ENCODE results near the gene GTF2F1. TPM values are rescaled to one million over a fixed set of nuclear protein-coding genes. Genes with fewer than 3 reads are reported as not detected.

GTF2F1 gene
- polyA plus RNA-seq, 1 experiment = 49.4 TPM

DNA sequence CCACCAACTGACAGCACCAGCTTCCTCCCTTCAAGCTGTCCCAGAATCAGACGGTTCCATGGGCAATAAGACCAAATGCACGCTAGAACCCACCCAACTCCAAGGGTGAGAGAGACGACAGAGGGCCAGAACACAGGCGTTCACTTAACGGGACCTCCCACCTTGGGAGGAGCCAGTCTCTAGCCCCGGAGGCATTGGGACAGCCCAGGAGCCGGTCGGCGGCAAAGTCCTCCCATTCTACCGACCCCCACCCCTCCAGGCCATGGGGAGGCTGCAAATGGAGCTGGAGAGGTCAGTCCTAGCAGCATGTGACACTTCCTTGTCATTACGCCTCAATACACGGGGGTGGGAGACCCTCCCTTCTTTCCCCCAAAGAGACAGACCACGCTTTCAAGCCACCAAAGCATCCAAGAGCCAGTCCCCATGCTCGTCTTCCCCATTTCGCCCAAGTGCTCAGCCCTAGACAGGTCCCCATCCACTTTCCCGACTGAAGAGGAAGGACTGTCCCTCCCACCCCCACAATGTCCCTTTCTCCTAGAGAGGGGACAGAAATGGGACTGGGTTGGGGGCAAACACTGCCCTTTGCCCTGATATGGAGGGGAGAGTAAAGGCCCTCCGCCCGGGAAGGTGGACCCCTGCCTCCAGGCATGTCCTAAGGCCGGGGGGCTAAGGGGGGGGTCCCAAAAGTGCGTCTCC is 30.7 kb upstream of the GTF2F1 start:
- Histone ChIP-seq H3K36me3 (ENCODE audit: control insufficient read depth, insufficient read depth, low read length) (peaks cover 23% of the 10 kb centered on the region), H3K27me3 (ENCODE audit: control insufficient read depth, insufficient read depth, low read length) (no peaks in the 10 kb centered on the region), H3K4me3 (ENCODE audit: low read depth, low read length) (peak overlapping the region; percentile 91)
- ChIA-PET POLR2A (no interaction called here), CTCF (no interaction called here)
- DNase-seq (ENCODE audit: low read depth) = no peak
- TF ChIP-seq, protein P1, sequence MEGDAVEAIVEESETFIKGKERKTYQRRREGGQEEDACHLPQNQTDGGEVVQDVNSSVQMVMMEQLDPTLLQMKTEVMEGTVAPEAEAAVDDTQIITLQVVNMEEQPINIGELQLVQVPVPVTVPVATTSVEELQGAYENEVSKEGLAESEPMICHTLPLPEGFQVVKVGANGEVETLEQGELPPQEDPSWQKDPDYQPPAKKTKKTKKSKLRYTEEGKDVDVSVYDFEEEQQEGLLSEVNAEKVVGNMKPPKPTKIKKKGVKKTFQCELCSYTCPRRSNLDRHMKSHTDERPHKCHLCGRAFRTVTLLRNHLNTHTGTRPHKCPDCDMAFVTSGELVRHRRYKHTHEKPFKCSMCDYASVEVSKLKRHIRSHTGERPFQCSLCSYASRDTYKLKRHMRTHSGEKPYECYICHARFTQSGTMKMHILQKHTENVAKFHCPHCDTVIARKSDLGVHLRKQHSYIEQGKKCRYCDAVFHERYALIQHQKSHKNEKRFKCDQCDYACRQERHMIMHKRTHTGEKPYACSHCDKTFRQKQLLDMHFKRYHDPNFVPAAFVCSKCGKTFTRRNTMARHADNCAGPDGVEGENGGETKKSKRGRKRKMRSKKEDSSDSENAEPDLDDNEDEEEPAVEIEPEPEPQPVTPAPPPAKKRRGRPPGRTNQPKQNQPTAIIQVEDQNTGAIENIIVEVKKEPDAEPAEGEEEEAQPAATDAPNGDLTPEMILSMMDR (IDR thresholded peaks at IDR 0.05; ENCODE audit: insufficient read depth, low read depth, low read length) = no peak

DNA sequence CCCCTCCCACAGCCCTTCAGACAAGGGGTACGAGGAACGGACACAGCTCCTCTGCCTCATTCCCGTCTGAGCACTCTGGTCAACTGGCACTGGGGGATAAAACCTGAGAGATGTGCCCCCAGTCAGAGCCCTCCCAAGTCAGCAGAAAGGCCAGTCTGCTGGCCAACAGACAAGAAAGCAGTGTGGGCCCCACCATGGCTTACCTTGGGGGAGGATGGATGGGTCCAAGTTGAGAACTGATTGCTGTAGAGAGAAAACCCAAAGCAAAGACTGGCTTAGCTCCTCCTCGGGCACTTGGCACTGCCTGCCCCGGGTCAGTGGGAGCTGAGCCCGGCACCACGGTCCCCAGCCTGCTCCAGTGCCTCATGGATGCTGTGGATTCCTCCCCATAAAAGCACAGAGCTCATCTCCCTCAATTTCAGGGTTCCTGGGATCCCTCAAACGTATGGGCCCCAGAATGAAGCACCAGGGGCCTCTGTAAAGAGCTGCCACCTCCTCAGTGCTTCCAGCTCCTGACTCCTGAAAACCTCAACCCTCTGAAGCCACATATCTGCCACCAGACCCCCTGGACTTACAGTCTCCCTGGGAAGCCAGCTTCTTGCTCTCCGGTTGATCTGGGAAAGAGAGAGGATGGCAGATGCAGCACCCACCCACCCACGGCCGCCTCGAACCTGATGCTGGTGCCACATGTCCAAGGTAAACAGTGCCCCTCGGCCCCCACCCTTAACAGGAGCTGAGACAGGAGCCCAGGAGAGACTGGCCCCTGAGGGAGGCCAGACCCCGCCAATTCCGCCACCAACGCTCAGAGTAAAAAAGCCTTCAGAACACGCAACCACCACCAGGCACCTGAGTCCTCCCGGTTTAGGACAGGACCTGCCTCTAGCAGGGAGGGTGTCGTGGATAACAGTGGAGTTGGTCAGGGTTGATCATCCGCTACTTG is 28.4 kb upstream of the GTF2F1 start:
- DNase-seq (ENCODE audit: low read depth) = no peak
- TF ChIP-seq, protein P1 (IDR thresholded peaks at IDR 0.05; ENCODE audit: insufficient read depth, low read depth, low read length) = no peak
- Histone ChIP-seq H3K36me3 (ENCODE audit: control insufficient read depth, insufficient read depth, low read length) (peaks cover 40% of the 10 kb centered on the region), H3K27me3 (ENCODE audit: control insufficient read depth, insufficient read depth, low read length) (no peaks in the 10 kb centered on the region), H3K4me3 (ENCODE audit: low read depth, low read length) (no peak overlapping the region)
- CTCF ChIA-PET = interaction anchor here (1.7 kb wide), 1 partner anchor 9 kb away, joined by 6 read pairs; no protein-coding TSS in a partner anchor
- POLR2A ChIA-PET = no interaction called here

DNA sequence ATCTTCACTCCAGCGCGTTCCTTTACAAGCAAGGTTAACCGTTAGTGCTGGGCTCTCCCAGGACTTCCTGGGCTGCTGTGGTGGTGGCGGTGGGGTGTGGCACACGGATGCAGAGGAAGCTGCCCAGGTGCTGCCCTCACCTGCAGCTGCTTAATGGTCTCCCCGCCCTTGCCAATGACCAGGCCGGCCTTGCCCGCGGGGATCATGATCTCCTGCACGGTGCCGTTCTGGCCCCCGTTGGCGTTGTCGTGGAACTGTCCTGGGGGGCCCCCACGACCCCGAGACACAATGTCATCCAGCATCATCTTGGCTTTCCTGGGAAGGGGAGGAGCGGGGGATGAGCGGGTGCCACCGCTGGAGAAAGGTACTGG is 25.6 kb upstream of the GTF2F1 start:
- TF ChIP-seq, protein P1 (IDR thresholded peaks at IDR 0.05; ENCODE audit: insufficient read depth, low read depth, low read length) = no peak
- Histone ChIP-seq H3K4me3 (ENCODE audit: low read depth, low read length) (no peak overlapping the region), H3K27me3 (ENCODE audit: control insufficient read depth, insufficient read depth, low read length) (no peaks in the 10 kb centered on the region), H3K36me3 (ENCODE audit: control insufficient read depth, insufficient read depth, low read length) (peaks cover 56% of the 10 kb centered on the region)
- no peak for DNase-seq (ENCODE audit: low read depth)
- CTCF ChIA-PET = interaction anchor here (0.8 kb wide), 1 partner anchor 9 kb away, joined by 3 read pairs; no protein-coding TSS in a partner anchor
- POLR2A ChIA-PET = no interaction called here

DNA sequence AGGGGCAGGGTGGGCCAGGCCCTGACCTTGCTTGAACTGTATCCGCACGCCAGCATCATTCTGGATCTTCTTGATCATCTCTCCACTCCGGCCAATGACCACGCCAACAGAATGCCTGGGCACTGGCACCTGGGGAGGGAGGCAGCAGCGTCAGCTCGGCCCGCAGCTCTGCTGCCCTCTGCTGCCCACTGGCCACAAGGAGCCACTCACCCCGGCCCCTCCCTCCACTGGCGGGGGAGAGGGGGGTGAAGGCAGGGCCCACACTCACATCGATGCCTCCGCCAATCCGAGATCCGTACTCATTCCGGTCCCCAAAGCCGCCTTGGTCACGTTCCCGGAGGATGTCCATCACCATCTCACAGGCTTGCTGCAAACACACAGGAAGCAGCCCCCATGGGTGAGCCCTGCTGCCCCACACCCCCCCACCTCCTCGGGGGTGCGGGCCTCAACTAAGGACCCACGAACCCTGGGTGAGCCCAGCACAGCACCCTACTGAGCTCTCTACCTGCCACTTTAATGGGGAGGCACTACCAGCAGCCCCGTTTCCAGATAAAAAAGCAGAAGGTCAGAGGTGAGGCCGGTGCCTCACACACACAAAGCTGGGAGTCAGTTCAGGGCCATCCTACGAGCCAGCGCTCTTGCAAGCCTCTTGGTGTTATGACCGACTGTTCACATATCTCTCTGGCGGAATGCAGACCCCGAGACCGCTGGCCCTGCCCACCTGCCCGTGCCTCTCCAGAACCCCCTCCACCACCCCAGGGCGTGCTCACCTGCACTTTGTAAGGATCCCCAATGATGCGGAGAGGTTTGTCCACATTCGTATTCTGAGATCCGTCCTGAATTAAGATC is 25.0 kb upstream of the GTF2F1 start:
- Histone ChIP-seq H3K27me3 (ENCODE audit: control insufficient read depth, insufficient read depth, low read length) (no peaks in the 10 kb centered on the region), H3K4me3 (ENCODE audit: low read depth, low read length) (no peak overlapping the region), H3K36me3 (ENCODE audit: control insufficient read depth, insufficient read depth, low read length) (peaks cover 56% of the 10 kb centered on the region)
- ChIA-PET CTCF (interaction anchor here (1.2 kb wide), 1 partner anchor 25 kb away, joined by 3 read pairs; the partner anchor contains the start of gene GTF2F1), POLR2A (no interaction called here)
- no peak for DNase-seq (ENCODE audit: low read depth)
- TF ChIP-seq, protein P1 (IDR thresholded peaks at IDR 0.05; ENCODE audit: insufficient read depth, low read depth, low read length) = peak; percentile 46

Measured in BJ (cell line).